GM12873 (cell line): ENCODE data around the gene ACSF3.

Experiments
- TF ChIP-seq, protein P1 (sequence below): IDR thresholded peaks from 2 replicates; pipeline ENCODE4 v1.5.1; 2012; ENCODE audit warnings: low read depth, mild to moderate bottlenecking, moderate library complexity, low read length, control low read depth; ENCODE audit not compliant: insufficient read depth; ENCODE audit errors: missing control alignments

ACSF3 gene

DNA sequence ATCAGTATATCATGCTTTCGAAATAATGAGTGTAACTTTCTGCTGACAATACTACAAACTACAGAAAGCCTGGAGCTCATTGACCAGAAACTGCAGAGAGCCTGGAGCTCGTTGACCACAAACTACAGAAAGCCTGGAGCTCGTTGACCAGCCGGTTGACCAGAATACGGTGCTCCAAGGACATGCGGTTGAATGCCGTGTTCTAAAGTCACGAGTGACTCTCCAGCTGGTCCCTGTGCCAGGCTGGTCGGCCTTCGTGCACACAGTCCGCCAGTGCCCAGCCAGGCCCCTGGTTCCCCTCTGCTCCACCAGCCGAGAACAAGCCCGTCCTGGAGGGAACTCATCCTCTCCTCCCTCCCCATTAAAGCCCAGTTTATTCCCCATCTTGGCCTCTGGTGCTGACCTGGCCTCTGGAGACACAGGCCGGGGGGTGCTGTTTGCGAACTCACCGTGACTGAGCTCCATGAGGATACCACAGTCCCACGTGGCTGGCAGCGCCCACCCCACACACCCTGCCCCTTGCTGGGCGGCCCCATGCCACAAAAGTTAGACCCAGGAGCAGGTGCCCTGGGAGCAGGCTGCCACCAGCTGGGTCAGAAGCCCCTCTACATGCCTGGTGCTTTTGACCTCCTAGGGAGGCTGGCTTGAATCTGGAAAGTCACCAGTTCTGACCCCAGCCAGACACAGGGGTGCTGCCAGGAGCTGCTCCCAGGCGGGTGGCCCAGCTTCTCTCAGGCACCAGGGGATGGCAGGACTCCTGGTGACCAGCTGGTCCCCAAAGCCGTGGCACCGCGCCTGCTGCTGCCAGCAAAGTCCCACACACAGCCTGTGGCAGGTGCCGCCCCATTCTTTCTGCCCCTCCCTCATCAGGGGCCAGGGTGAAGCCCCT, 62.4 kb downstream of the ACSF3 start:
- TF ChIP-seq, protein P1, sequence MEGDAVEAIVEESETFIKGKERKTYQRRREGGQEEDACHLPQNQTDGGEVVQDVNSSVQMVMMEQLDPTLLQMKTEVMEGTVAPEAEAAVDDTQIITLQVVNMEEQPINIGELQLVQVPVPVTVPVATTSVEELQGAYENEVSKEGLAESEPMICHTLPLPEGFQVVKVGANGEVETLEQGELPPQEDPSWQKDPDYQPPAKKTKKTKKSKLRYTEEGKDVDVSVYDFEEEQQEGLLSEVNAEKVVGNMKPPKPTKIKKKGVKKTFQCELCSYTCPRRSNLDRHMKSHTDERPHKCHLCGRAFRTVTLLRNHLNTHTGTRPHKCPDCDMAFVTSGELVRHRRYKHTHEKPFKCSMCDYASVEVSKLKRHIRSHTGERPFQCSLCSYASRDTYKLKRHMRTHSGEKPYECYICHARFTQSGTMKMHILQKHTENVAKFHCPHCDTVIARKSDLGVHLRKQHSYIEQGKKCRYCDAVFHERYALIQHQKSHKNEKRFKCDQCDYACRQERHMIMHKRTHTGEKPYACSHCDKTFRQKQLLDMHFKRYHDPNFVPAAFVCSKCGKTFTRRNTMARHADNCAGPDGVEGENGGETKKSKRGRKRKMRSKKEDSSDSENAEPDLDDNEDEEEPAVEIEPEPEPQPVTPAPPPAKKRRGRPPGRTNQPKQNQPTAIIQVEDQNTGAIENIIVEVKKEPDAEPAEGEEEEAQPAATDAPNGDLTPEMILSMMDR, result no peak

DNA sequence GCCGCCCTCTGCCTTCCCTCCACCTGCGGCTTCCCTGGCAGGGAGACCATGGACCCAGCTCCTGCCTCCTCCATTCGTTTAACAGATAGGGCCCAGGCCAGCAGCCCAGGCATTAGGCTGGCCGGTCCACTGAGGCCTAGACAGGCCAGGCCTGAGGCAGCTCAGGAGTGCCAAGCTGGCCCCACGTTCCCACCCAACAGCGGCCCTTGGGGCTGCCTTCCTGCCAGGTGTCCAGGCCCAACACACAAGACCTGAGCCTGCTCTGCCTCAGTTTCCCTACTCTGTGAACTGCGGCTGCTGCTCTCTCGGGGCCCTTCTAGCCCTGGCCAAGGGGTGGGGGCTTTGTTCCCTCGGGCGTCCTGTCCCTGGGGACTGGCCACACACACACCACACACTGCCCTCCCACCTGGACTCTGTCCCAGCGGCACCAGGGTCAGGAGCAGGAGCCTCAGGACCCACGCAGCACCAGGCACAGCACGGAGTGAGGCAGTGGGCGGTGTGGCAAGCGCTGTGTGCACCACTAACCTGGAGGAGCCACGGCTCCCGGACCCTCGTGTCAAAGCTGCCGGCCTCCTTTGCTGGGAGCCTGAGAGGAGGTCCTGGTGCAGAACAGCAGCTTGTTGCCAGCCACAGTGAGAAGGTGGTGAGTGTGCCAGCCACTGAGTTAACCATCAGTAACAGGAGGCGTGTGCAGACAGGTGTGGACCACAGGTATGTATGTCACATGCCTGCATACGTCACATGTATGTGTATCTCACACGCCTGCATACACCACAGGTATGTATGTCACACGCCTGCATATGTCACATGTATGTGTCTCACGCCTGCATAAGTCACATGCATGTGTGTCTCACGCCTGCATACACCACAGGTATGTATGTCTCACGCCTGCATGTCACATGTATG, 63.3 kb downstream of the ACSF3 start:
- TF ChIP-seq, protein P1, result no peak

DNA sequence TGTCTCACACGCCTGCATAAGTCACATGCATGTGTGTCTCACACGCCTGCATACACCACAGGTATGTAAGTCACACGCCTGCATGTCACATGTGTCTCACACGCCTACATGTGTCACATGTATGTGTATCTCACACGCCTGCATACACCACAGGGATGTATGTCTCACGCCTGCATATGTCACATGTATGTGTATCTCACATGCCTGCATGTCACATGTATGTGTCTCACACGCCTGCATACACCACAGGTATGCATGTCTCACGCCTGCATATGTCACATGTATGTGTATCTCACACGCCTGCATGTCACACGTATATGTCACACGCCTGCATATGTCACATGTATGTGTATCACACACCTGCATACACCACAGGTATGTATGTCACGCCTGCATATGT, 64.1 kb downstream of the ACSF3 start:
- TF ChIP-seq, protein P1, result no peak

DNA sequence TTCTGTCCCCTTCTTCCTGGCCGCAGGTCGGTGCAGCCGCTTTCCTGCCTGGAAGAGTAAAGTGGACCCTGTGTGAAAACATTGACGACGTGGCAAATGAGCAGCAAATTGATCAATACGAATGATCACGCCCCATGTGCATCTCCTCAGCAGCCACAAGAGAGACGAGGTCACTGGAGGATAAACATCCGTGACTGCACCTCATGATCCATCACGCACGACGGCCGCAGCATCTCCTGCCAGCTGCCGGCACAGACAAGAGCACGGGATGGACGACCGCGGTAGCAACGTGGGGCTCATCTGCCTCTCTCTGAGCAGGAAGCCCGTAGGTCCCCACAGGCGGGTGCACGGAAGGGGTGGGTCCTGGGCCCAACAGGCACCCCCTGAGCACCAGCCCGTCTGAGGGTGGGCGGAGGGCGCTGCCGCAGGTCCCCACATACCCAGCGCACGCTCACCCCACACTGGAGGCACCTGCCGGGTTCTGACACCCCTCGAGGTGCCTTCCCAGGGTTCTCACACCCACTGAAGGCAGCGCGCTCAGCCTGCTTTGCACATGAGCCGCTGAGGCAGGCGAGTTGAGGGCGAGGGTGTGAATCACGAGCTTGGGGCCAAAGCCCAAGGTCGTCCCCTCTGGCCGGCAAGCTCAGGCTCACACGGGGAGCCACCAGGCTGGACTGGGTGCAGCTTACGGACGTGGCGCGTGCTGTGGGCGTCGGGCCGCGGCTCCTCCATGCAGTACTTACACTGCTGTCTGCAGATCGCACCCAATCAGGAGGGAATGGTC, 65.6 kb downstream of the ACSF3 start:
- TF ChIP-seq, protein P1, result no peak

DNA sequence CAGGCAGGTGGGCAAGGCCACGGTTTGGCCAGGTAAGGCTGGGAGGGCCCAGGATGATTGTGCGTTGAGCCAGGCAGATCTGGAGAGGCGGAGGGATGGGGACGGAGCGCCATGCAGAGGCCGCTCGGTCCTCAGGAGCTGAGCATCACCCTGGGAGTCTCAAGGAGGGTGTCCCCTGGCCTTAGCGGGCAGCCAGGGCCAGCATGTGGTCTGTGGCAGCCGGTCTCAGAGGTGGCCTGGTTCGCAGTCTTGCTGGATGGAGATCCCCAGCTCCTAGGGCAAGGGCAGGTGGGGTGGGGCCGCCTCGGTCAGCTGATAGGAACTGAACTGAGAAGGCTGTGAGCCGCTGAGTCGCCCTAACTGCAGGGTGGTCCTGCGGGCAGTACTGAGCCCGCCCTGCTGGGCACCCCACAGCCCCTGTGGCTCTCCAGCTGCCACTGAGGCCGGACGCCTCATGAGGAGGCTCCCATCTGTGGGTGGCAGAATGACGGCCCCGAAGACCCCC, 66.2 kb downstream of the ACSF3 start:
- TF ChIP-seq, protein P1, result no peak

DNA sequence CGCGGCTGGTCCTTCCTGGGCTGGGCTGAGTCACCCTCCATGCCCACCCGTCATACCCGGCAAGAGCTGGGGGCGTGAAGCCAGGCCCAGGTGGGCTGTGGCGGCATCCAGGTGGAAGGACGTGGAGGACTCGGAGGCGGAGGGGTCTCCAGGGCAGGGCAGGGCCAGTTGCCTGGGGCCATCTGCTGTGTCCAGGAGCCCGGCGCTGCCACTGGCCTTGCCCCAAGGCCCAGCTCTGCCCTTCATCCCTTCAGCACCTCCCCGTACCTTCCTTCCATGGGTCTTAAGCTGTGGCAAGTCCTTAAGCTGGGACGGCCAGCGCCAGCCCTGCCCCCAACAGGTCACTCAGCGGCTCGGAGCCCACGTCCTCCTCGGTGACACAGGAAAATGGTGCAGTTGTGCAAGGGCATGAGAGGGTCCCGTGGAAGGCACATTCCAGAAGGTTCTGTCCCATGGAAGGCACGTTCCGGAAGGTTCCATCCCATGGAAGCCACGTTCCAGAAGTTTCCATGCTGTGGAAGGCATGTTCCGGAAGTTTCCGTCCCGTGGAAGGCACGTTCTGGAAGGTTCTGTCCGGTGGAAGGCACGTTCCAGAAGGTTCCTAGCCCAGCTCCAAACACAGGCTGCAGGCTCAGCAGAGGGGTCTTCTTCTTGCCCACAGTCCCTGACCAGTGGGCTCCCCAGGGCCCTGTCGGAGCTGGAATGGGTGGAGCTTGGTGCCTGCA, 67.5 kb downstream of the ACSF3 start:
- TF ChIP-seq, protein P1, result no peak
